ENCODE results near the gene LRP1. TPM values are rescaled to one million over a fixed set of nuclear protein-coding genes. Genes with fewer than 3 reads are reported as not detected.
A peak's percentile ranks its signal among the peaks of the same experiment; 100 is the strongest.

The LRP1 gene
- polyA plus RNA-seq, 3 donors: 60.9 to 106 (median 84.0) TPM

GRCh38 chr12:57091638-57092528 is 36.4 kb upstream of the LRP1 start:
- DNase-seq (ENCODE audit: extremely low read depth in 1 of 11, low read depth in 9 of 11, low spot score in 4 of 11): no peak

GRCh38 chr12:57092529-57092862 is 35.8 kb upstream of the LRP1 start:
- no peak for DNase-seq (ENCODE audit: extremely low read depth in 1 of 11, low read depth in 9 of 11, low spot score in 4 of 11)

GRCh38 chr12:57092876-57093414 is 35.3 kb upstream of the LRP1 start:
- no peak for DNase-seq (ENCODE audit: extremely low read depth in 1 of 11, low read depth in 9 of 11, low spot score in 4 of 11)

GRCh38 chr12:57093415-57094207 is 34.7 kb upstream of the LRP1 start:
- DNase-seq (ENCODE audit: extremely low read depth in 1 of 11, low read depth in 9 of 11, low spot score in 4 of 11): peak in 4 of 11 donors; percentile 40 to 62 (median 57)

- DNase-seq (ENCODE audit: extremely low read depth in 1 of 11, low read depth in 9 of 11, low spot score in 4 of 11): no peak
Observed at GRCh38 chr12:57094208-57095160, 33.8 kb upstream of the LRP1 start.

- no peak for DNase-seq (ENCODE audit: extremely low read depth in 1 of 11, low read depth in 9 of 11, low spot score in 4 of 11)
Observed at GRCh38 chr12:57095440-57095839, 32.8 kb upstream of the LRP1 start.

- DNase-seq (ENCODE audit: extremely low read depth in 1 of 11, low read depth in 9 of 11, low spot score in 4 of 11): no peak
Observed at GRCh38 chr12:57096099-57096572, 32.1 kb upstream of the LRP1 start.

- no peak for DNase-seq (ENCODE audit: extremely low read depth in 1 of 11, low read depth in 9 of 11, low spot score in 4 of 11)
Observed at GRCh38 chr12:57096748-57097553, 31.3 kb upstream of the LRP1 start.

GRCh38 chr12:57097554-57097835 is 30.8 kb upstream of the LRP1 start:
- DNase-seq (ENCODE audit: extremely low read depth in 1 of 11, low read depth in 9 of 11, low spot score in 4 of 11): no peak

GRCh38 chr12:57098546-57098945 is 29.7 kb upstream of the LRP1 start:
- DNase-seq (ENCODE audit: extremely low read depth in 1 of 11, low read depth in 9 of 11, low spot score in 4 of 11): no peak

GRCh38 chr12:57099047-57099714 is 29.1 kb upstream of the LRP1 start:
- DNase-seq (ENCODE audit: extremely low read depth in 1 of 11, low read depth in 9 of 11, low spot score in 4 of 11): no peak

- DNase-seq (ENCODE audit: extremely low read depth in 1 of 11, low read depth in 9 of 11, low spot score in 4 of 11): no peak
Observed at GRCh38 chr12:57099766-57100165, 28.5 kb upstream of the LRP1 start.

GRCh38 chr12:57101892-57102695 is 26.2 kb upstream of the LRP1 start:
- no peak for DNase-seq (ENCODE audit: extremely low read depth in 1 of 11, low read depth in 9 of 11, low spot score in 4 of 11)

- DNase-seq (ENCODE audit: extremely low read depth in 1 of 11, low read depth in 9 of 11, low spot score in 4 of 11): no peak
Observed at GRCh38 chr12:57103856-57104255, 24.4 kb upstream of the LRP1 start.

- no peak for DNase-seq (ENCODE audit: extremely low read depth in 1 of 11, low read depth in 9 of 11, low spot score in 4 of 11)
Observed at GRCh38 chr12:57104292-57104910, 23.9 kb upstream of the LRP1 start.

- no peak for DNase-seq (ENCODE audit: extremely low read depth in 1 of 11, low read depth in 9 of 11, low spot score in 4 of 11)
Observed at GRCh38 chr12:57105011-57105753, 23.1 kb upstream of the LRP1 start.
